GM13976 (cell line): ENCODE results near the gene SYNJ2BP.
A peak's percentile ranks its signal among the peaks of the same experiment; 100 is the strongest.

Experiments used
- DNase-seq: peaks from one replicate; pipeline ENCODE4 v3.0.0; 2012; ENCODE audit warnings: low spot score
- CTCF ChIP-seq: IDR thresholded peaks from 2 replicates; pipeline ENCODE4 v1.5.1; 2012; ENCODE audit warnings: borderline replicate concordance, mild to moderate bottlenecking; ENCODE audit not compliant: insufficient read depth; ENCODE audit errors: extremely low read depth, missing control alignments, control extremely low read depth
- in situ Hi-C: fragments of 300-500 bp; cut with MboI; formaldehyde crosslinking; loops from one replicate; pipeline ENCODE4 v1.12.0; 2022; ENCODE audit warnings: low sequenced_read_pairs, mixed read lengths, inconsistent platforms; ENCODE audit not compliant: unreplicated experiment

SYNJ2BP gene

GRCh38 chr14:70416725-70417349, at the start of gene SYNJ2BP:
Gene SYNJ2BP (minus strand): TSS chr14:70417090. CDS start chr14:70416963, 127 bp downstream.
- DNase-seq: peak; percentile 64
- TF ChIP-seq CTCF: no peak
- in situ Hi-C loops: no loop called here

GRCh38 chr14:70454731-70455130, 37.8 kb upstream of the SYNJ2BP start:
- in situ Hi-C loops: no loop called here
- no peak for DNase-seq
- TF ChIP-seq CTCF: no peak

- no peak for DNase-seq
- no peak for TF ChIP-seq CTCF
- in situ Hi-C loops: no loop called here
Observed at GRCh38 chr14:70451874-70452273, 35.0 kb upstream of the SYNJ2BP start, which contains the start of gene ADAM21. Gene ADAM21 (plus strand): TSS chr14:70452174. CDS start chr14:70457500, 5,326 bp downstream.

DNA sequence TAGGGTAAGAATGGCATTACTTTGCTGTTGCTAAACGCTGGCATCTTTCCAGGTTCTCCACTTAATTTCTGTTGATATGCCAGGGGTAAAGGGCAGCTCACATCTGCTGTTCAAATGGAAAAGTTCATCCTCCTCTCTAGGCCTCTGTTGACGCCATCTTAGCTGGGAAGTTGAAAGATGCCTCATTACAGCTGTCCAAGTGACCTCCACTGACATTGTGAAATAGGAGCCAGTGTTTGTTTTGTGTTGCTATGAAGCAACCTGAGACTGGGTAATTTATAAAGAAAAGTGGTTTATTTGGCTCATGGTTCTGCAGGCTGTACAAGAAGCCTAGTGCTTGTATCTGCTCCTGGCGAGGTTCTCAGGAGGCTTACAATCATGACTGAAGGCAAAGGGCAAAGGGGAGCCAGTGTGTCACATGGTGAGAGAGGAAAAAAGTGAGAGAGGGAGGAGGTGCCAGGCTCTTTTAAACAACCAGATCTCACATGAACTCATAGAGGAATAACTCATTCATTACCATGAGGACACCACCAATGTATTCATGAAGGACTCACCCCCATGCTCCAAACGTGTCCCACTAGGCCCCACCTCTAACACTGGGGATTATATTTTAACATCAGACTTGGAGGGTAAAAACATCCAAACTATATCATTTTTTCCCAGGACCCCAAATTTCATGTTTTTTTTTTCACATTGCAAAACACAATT, 31.9 kb upstream of the SYNJ2BP start:
- in situ Hi-C loops: no loop called here
- TF ChIP-seq CTCF: no peak
- DNase-seq: no peak

- TF ChIP-seq CTCF: no peak
- DNase-seq: no peak
- in situ Hi-C loops: no loop called here
Observed at GRCh38 chr14:70442750-70443149, 25.9 kb upstream of the SYNJ2BP start.

DNA sequence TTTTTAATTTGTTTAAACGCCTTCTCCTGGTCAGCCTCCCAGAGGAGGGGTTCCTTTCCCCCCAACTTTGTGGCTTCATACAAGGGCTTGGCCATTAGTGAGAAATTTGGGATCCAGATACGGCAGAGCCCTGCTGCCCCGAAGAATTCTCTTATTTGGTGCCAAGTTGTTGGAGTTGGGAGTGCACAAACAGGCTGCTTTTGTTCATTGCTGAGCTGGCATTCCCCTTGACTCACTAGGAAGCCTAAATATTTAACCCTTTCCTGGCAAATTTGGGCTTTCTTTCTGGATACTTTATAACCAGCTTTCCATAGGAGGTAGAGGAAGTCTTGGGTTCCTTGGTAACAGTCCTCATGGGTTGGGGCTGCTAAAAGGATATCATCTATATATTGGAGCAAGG, 24.8 kb upstream of the SYNJ2BP start:
- TF ChIP-seq CTCF: no peak
- in situ Hi-C loops: no loop called here
- DNase-seq: no peak
